SK-N-SH (cell line): ENCODE measurements around the gene FXYD5.

Experiments
- CTCF ChIP-seq: fragments of 200-600 bp; sonication (generic); IDR thresholded peaks from 2 replicates; pipeline ENCODE4 v1.6.1; 2017; ENCODE audit warnings: antibody characterized with exemption, mild to moderate bottlenecking, moderate library complexity
- TAF1 ChIP-seq: IDR thresholded peaks from 2 replicates; pipeline ENCODE4 v1.6.1; 2012; ENCODE audit warnings: low read depth, mild to moderate bottlenecking, low read length, moderate library complexity, borderline replicate concordance

GRCh38 chr19:35133826-35134225, 20.7 kb upstream of the FXYD5 start:
- TF ChIP-seq CTCF = no peak
- TF ChIP-seq TAF1 = no peak
